ENCODE measurements around the gene DIS3L2. TPM values are rescaled to one million over a fixed set of nuclear protein-coding genes. Genes with fewer than 3 reads are reported as not detected.
"Not testable (repeated sequence)": the region's sequence is repeated elsewhere in the genome, so short reads cannot be mapped to it uniquely, and the experiment has no call there.

The DIS3L2 gene
- total RNA-seq, 3 donors from 2014 or later, result 28.5 to 43.0 (median 42.5) TPM

- ATAC-seq (no peak), DNase-seq (no peak)
- no peak for TF ChIP-seq CTCF (IDR thresholded peaks at IDR 0.05)
Measured at GRCh38 chr2:232377319-232377718, 415.8 kb downstream of the DIS3L2 start.

GRCh38 chr2:232377841-232378734 lies 416.6 kb downstream of the DIS3L2 start:
- DNase-seq (no peak), ATAC-seq (no peak)
- Histone ChIP-seq H3K36me3 (ENCODE audit: low read depth) (no peaks in the 10 kb centered on the region), H3K4me1 (ENCODE audit: low read depth) (no peaks in the 10 kb centered on the region), H3K9me3 (no peaks in the 10 kb centered on the region), H3K4me3 (no peak overlapping the region)
- TF ChIP-seq CTCF (IDR thresholded peaks at IDR 0.05), result no peak
- intact Hi-C loops (cut with DNase I, micrococcal nuclease), result no loop called here

More at GRCh38 chr2:232377319-232377718, 415.8 kb downstream of the DIS3L2 start:
- Histone ChIP-seq H3K4me3 (no peak overlapping the region), H3K9me3 (no peaks in the 10 kb centered on the region), H3K4me1 (ENCODE audit: low read depth) (no peaks in the 10 kb centered on the region), H3K36me3 (ENCODE audit: low read depth) (no peaks in the 10 kb centered on the region)
- intact Hi-C loops (cut with DNase I, micrococcal nuclease), result no loop called here

GRCh38 chr2:232378735-232379151 lies 417.2 kb downstream of the DIS3L2 start, which contains the start of gene ALPP:
ALPP (plus strand) TSS chr2:232378751; CDS start chr2:232378803, 52 bp downstream.
- intact Hi-C loops (cut with DNase I, micrococcal nuclease); DNase-seq; H3K4me3 ChIP-seq; H3K4me1 ChIP-seq (ENCODE audit: low read depth); ATAC-seq; H3K9me3 ChIP-seq; H3K36me3 ChIP-seq (ENCODE audit: low read depth): not testable (repeated sequence)

GRCh38 chr2:232379610-232380590 lies 418.4 kb downstream of the DIS3L2 start:
- H3K36me3 ChIP-seq (ENCODE audit: low read depth); ATAC-seq; DNase-seq; H3K4me3 ChIP-seq; H3K4me1 ChIP-seq (ENCODE audit: low read depth); H3K9me3 ChIP-seq; intact Hi-C loops (cut with DNase I, micrococcal nuclease): not testable (repeated sequence)

- DNase-seq; H3K4me3 ChIP-seq; intact Hi-C loops (cut with DNase I, micrococcal nuclease); H3K9me3 ChIP-seq; H3K4me1 ChIP-seq (ENCODE audit: low read depth); H3K36me3 ChIP-seq (ENCODE audit: low read depth): not testable (repeated sequence)
- peak; percentile 16 for ATAC-seq
Measured at GRCh38 chr2:232381204-232382031, 419.9 kb downstream of the DIS3L2 start.

GRCh38 chr2:232382331-232383225 lies 421.1 kb downstream of the DIS3L2 start:
- Histone ChIP-seq H3K4me1 (ENCODE audit: low read depth) (no peaks in the 10 kb centered on the region), H3K9me3 (no peaks in the 10 kb centered on the region), H3K4me3 (no peak overlapping the region), H3K36me3 (ENCODE audit: low read depth) (no peaks in the 10 kb centered on the region)
- DNase-seq, result no peak
- TF ChIP-seq CTCF (IDR thresholded peaks at IDR 0.05), result no peak
- intact Hi-C loops (cut with DNase I, micrococcal nuclease), result no loop called here
- no peak for ATAC-seq

Data from mucosa of descending colon (tissue), 3 donors.